DMS153 treated with DMSO at 0.1 percent for 48 hours (cell line): ENCODE data around the gene HNF1B.
"Not testable (repeated sequence)": the region's sequence is repeated elsewhere in the genome, so short reads cannot be mapped to it uniquely, and the experiment has no call there.

Experiments
- DNase-seq: peaks from one replicate; lab custom pipeline; 2025; ENCODE audit not compliant: unreplicated experiment; lab: John Stamatoyannopoulos, UW

The HNF1B gene

DNA sequence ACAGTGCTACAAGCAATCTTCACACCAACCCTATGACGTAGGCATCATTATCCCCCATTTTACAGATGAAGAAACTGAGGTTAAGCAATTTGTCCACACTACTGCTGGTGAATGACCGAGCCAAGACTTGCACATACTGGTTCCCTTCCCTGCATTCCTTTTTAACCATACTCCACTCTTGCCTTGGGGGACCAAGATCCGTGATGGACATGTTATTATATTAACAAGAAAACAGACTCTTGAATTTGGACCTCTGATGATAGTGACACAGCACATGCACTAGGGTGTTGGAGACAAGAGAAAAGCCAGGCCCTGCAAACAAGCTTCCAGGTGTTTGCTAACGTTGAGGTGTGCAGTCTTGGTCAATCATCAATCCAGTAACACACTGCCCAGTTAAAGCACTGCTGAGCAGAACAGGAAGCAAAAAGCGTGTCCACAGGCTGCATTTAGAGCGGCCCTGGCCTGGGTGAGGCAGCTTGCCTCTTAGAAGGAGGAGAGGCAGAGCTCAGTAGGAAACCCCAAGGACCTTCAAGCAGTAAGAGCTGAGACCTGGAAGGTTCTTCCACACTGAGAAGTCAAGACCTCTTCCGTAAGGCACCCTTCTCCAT, 36.7 kb downstream of the HNF1B start:
- DNase-seq: no peak

DNA sequence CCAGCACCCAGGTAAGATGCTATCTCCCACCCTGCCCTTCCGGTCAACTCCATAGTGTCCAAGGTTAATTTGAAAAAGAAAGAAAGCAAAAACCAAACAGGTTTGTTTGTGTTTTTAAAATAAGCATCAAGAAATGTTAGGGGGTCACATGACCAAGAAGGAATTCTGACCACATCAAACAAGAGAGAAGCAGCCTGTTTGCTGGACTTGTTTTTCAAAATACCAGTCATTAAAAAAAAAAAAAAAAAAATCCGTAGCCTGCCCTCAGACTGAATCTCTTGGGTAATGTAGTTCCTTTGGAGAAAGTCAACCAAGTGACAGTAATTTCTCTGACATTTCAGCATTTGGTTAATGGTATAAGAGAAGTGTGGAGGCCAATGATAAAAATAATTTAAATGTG, 38.4 kb downstream of the HNF1B start:
- DNase-seq: no peak

DNA sequence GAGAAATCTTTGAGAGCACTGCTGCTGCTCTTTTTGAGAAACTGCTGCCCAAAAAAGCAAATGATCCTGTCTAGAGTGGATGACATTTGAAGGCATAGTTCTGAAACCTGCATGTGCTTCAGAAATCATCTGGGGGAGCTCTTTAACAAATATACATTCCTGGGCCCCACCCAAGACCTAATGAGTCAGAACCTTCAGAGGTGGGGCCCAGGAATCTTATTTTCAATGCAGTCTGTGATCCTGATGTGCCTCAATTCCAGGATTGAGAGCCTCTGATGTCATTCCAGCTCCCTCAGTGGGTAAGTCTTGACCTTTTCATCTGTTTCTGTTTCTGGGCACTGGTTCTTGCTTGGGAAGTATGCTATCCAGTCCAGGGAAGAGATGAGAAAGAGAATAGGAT, 42.3 kb downstream of the HNF1B start:
- no peak for DNase-seq

DNA sequence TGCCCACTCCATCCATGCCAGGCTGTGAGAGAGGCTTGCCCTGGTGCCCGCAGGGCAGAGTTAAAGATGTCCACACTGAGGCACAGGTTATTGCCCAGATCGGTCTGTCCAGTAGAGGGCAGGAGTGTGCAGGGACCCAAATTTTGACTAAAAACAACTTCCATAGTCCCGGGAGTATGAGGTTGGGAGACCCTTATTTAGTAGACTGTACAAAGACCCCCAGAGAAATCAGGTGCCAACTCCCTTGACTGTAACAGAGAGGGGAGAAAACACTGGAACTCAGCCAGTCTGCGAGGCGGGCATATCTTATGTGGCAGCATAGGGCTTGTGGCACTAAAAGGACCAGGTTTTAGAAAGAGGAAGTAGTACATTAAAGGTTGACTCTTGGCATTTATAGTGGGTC, 43.4 kb downstream of the HNF1B start:
- DNase-seq: no peak

DNA sequence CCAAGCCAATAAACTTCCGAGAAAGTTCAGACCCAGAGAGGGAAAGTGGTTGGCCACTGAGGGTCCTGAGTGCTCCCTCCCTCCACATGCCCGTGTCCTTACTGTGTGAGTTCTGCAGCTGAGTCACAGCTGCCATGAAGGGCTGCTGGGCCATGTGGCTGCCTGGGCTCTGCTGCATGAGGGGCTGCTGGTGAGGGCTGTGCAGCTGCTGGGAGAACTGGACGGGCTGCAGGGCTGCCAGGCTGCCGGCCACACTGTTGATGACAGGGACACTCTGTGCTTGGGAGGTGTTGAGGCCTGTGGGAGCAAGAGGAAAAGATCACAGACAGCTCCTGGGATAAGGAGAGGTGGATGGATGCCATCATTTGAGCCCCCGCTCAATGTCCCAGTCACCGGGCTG, 44.0 kb downstream of the HNF1B start:
- DNase-seq: no peak

DNA sequence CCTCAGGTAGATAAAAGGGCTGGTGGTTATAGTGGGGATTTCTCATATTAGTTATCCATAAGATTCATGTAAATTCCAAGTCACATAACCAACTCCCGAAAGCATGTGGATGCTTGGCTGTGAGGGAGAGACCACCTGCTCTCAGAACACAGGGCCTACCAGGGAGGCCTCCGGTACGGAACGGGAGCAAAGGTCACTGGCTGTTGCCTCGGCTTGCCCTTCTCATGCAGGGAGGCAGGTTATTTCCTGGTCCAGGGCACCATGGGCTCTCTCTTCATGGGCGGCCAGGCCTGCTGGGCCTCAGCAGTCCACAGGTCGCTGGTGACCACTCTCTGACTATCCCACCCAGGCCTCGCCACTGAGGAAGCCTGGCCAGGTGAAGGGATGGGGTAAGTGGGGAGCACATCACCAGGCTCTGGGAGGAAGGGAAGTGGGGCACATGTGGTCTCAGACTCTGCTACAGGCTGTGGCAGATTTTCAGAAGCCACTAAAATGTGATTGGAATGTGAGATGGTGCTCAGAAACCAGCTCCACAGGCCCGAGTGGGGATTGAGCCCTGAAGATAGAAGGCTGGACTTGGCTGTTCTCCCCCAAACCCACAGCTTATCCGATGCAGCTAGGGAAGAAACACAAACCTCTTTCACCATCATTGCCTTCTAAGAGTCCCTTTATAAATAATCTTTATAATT, 45.4 kb downstream of the HNF1B start:
- no peak for DNase-seq

DNA sequence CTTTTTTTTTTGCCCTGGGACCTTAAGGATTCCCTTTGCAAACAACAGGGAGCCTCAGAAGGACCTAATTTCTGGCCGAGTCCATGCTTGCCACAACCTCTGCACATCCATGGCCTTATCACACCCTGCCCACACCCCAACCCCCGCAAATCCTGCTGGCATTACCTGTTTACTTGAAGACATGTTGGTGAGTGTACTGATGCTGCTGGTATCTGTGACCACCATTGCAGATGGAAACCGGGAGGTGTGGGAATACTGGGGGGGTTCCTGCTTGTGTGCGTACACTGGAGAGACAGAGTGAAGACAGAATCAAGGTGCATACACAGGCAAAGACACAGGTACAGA, 46.0 kb downstream of the HNF1B start:
- no peak for DNase-seq

DNA sequence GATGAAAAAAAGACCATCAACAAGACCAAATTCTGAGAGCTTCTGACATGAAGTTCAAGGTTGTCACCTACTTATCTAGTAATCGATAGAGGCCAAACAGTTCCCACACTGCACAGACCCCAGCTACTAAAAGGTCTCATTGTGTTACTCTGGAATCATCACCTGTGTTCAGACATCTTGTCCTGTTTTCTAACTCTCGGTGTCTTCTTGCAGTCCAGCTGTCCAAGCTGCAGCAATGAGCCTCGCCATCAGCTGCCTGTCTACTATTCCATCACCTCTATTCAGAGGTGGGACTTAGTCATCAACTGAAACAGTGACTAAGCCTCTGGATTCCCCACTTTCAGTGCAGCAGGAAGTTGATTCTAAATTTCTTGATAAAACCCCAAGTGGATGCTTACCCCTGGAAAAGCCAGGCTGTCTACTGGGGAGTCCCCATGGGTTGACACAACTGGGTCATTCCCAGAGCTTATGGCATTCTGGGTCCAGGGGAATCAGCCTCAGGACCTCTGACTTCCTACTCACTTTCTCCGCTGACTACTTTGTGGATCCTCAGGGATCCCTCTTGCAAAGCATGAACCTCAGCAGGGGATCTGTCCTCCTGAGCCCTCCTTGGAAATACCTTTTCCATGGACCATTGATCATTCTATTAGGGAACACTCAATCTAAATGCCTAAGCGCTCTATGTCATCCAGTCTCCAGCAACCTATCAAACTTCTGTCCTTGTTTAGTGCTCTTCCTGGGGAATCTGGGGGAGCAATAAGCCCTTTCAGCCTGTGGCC, 46.5 kb downstream of the HNF1B start:
- no peak for DNase-seq

DNA sequence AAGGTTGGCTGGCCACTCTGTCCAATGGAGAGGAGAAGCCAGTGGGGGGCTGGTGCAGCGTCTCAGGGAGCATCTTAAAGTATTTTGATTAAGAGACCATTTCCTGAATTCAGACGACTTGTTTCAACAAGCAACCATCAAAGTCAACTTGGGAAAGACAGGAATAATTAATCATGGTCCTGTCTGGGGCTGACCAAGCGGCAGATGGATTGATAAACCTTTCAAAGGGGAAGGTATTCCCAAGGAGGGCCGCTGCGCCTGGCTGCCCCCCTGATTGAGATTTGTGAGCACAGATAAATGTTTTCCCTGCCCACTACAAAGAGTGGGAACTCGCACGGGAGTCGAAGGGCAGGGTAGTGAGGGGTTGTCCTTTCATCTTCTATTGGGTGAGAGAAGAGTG, 47.5 kb downstream of the HNF1B start:
- no peak for DNase-seq

DNA sequence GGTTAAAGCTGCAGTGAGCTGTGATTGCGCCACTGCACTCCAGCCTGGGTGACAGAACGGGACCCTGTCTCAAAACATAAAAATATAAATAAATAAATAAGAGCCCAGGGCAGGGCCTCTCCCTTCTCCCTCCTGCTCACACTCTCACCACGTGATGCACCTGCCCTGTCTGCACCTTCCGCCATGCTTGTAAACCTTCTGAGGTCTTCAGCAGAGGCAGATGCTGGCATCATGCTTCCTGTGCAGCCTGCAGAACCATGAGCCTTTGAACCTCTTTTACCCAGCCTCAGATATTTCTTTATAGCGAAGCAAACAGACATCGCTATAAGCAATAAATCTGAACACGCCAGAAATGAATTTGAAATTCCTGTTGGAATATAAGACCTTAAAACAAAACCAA, 48.5 kb downstream of the HNF1B start:
- no peak for DNase-seq

DNA sequence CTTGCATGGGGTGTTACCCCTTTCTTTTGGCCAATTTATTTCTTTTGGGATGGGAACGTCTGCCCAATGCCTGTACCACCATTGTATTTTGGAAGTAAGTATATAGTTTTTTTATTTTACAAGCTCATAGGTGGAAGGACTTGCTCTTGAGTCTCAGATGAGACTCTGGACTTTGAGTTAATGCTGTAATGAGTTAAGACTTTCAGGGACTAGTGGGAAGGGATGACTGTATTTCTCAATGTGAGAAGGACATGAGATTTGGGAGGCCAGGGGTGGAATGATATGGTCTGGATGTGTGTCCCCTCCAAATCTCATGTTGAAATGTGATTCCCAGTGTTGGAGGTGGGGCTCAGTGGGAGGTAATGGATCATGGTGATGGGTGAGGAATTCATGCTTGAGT, 49.1 kb downstream of the HNF1B start:
- DNase-seq: no peak

DNA sequence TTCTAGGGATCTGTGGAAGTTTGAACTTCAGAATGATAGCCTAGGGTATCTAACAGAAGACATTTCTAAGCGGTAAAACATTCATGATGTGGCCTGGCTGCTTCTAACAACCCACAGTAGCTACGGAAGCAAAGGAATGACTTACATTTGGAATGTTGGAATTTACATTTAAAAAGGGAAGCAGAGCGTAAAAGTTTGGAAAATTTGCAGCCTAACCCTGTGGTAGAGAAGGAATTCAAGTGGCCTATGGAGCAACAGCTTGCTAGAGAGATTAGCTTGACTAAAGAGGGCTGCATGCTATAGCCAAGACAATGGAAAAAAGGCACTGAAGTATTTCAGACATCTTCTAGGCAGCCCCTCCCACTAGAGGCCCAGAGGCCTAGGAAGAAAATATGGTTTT, 50.1 kb downstream of the HNF1B start:
- no peak for DNase-seq

DNA sequence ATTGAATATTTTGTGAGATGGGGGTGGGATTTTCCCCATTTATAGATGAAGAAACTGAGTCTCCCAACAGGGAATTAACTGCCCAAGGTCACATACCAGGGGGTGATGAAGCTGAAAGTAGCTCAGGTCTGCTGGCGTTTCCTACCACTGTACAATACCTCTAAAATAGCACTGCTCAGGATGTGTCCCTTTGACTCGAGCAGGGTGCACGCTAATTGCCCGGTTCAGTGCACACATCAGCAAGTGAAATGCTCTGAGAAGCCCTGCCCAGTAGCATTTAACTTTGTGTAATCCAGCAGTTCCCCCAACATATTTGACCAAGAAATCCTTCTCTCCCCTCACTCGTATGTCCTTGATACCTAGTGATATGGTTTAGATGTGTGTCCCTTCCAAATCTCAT, 51.5 kb downstream of the HNF1B start:
- no peak for DNase-seq

DNA sequence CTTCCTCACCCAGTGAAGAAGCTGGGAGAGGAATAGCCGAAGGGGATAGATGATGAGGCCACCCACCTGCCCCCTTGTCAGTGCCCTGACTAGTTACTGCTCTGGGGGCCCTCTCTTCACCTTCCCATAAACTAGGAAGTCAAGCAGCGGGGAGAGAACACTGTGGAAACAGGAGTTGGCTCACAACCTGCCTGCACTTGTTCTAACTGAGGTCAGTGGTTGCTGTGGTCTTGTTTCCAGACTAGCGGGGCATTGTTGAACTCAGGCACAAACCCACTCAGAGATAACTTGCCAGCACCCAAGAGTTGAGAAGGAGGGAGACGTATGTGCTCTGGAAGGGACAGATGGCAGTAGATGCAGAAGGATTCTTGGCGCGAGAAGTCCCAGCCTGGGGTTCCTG, 53.1 kb downstream of the HNF1B start:
- DNase-seq: no peak

DNA sequence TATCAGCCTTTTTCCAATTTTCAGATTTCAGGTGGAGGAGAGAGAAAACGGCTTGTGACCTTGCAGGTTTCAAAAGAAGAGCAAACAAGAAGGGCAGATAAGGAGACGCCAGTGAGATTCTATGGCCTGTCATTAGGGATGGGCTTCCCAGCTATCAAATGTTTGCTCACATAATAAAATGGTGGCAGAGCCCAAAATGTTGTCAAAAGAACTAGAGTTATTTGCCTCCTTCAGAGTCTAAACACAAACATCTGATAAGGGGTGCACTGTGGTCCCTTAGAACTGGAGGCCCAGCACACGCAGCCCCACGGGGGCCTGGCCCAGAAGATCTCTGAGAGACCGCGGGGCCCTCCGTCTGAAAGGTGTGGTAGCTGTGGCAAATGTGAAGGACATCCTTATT, 55.5 kb downstream of the HNF1B start:
- no peak for DNase-seq

DNA sequence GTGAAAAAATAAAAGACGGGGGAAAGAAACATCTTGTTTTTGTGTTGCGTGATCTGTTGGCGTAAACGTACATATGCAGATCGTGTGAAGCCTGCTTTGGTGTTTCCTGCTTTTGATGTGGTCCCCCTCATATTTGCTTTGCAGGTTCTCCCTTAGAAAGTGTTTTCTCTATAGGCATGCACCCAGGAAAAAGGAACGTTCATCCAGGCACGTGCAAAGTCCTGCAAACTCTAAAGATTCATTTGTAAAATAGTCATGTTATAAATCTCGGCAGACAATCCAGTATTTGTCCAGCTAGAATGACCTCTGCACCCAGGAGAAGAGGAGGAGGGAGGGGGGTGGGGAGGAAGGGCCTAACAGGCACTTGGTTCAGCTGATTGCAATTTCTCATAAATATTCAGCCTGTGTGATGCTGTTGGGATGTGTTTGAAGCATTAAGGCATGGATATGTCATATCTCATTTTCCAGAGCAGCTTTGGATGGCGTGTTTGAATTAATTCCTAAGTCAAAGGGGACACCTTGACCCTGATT, 61.3 kb downstream of the HNF1B start:
- no peak for DNase-seq

DNA sequence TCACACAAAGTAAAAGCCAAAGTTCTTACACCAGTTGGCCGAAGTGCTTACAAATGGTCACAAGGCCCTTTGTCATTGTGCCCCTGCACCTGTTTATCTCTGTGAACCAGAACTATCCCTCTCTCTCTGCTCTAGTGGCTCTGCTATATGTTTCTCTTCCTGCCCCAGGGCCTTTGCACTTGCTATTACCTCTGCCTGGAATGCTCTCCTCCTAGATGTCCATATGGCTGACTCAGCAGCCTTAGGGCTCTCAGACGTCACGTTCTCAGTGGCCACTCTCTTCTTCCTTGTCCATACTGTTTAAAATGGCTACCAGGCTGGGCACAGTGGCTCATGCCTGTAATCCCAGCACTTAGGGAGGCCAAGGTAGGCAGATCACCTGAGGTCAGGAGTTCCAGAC, 62.9 kb downstream of the HNF1B start:
- no peak for DNase-seq

DNA sequence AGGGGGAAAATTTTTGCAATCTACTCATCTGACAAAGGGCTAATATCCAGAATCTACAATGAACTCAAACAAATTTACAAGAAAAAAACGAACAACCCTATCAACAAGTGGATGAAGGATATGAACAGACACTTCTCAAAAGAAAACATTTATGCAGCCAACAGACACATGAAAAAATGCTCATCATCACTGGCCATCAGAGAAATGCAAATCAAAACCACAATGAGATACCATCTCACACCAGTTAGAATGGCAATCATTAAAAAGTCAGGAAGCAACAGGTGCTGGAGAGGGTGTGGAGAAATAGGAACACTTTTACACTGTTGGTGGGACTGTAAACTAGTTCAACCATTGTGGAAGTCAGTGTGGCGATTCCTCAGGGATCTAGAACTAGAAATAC, 64.9 kb downstream of the HNF1B start:
- DNase-seq: not testable (repeated sequence)

DNA sequence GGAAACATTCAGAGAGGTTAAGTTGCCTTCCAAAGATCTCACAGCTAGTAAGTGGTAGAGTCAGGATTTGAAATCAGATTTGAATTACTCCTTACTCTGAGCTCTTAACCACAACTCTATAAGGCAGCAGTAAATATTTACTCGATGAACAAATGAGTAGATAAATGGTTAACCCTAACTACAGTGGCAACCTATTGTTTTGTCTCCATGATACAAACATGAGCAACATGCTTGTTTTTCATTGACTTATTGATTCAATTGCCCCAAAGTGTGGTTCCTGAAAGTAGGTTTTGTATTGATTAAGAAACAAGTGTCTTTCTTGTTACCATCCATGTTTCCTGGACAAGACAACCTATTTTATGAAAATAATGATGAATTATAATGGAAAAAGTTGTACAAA, 66.8 kb downstream of the HNF1B start:
- no peak for DNase-seq

DNA sequence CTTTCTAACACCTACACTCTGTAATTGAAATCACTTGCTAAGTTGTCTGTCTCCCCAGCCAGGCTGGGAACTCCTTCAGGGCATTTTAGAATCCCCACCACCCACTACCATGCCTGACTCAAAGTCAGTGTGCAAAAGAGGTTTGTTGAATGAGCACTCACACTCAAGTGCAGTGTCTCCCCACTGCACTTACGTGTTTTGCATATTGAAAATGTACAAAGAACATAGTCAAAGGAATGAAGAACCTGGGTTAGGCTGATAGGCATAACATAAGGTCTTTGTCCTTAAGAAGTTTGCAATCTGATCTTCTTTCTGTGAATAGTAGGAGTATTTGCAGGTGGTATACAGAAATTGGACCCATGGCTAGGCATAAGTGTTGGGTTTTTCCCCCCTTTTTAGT, 67.8 kb downstream of the HNF1B start:
- no peak for DNase-seq

DNA sequence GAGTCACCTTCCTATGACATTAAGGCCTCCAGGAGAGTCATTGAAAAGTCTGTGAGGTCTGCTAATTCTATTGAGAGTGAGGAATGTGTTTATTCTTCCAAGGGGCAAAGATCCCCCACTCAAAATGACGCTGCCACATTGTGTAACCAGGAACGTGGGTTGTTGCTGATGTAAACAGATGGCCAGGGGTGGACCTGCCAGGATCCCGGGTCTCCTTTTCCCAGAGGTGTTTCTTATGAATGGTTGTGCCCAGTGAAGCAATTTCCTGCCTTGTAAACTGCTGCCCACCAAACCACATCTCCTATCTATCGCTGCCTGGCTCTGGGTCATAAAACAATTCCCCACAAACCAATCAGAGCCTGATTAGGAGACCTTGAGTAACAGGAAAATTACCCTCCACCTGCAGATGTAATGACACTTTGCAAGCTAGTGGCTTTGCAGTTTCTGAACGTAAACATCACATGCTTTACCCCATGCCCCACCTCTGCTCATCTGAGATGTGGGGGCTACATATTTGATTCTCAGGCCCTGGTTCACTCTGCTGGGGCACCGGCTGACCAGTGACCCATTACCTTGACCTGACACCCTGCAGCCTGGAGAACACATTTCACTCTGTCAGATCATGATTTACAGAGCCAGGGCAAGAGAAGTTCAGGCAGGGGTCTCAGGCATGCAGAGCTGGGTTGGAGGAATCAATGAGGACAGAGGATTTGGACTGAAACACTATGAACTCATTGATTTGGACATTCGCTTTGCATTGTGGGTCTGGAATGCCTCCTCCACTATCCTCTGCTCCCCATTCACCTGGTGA, 68.5 kb downstream of the HNF1B start:
- DNase-seq: no peak
